Smooth muscle cell (in vitro differentiated cells): Measurements from ENCODE around the gene CMIP. TPM values are rescaled to one million over a fixed set of nuclear protein-coding genes. Genes with fewer than 3 reads are reported as not detected.

Source experiments
- DNase-seq: peaks from one replicate; lab custom pipeline; 2025; ENCODE audit not compliant: unreplicated experiment; lab: John Stamatoyannopoulos, UW
- H2AFZ ChIP-seq: fragments of 200-600 bp; sonication (generic); 2 replicates; pipeline ENCODE4 v1.6.0; 2016; ENCODE audit warnings: antibody characterized with exemption, low read depth, mild to moderate bottlenecking
- H3F3A ChIP-seq: fragments of 200-600 bp; sonication (generic); 2 replicates; pipeline ENCODE4 v1.6.0; 2017; ENCODE audit warnings: antibody characterized with exemption, low read depth
- H3K27ac ChIP-seq: fragments of 200-600 bp; sonication (generic); 2 replicates; pipeline ENCODE4 v1.5.1; 2016; ENCODE audit warnings: low read depth, mild to moderate bottlenecking
- H3K27me3 ChIP-seq: fragments of 200-600 bp; sonication (generic); 2 replicates; pipeline ENCODE4 v1.6.1; 2016; ENCODE audit warnings: low read depth, mild to moderate bottlenecking
- H3K36me3 ChIP-seq: fragments of 200-600 bp; sonication (generic); 2 replicates; pipeline ENCODE4 v1.5.1; 2016; ENCODE audit warnings: low read depth
- H3K4me1 ChIP-seq: fragments of 200-600 bp; sonication (generic); 2 replicates; pipeline ENCODE4 v1.5.1; 2016; ENCODE audit warnings: low read depth
- H3K4me2 ChIP-seq: fragments of 200-600 bp; sonication (generic); 2 replicates; pipeline ENCODE4 v1.6.0; 2016; ENCODE audit warnings: mild to moderate bottlenecking
- H3K4me3 ChIP-seq: fragments of 200-600 bp; sonication (generic); 2 replicates; pipeline ENCODE4 v1.5.1; 2016; ENCODE audit warnings: mild to moderate bottlenecking
- H3K79me2 ChIP-seq: fragments of 200-600 bp; sonication (generic); 2 replicates; pipeline ENCODE4 v1.6.0; 2016; ENCODE audit warnings: low read depth, mild to moderate bottlenecking
- H3K9ac ChIP-seq: fragments of 200-600 bp; sonication (generic); 2 replicates; pipeline ENCODE4 v1.6.0; 2016; ENCODE audit warnings: low read depth
- H3K9me3 ChIP-seq: fragments of 200-600 bp; sonication (generic); replicated peaks from 2 replicates; pipeline ENCODE4 v1.5.1; 2016; ENCODE audit warnings: low read depth
- H4K20me1 ChIP-seq: fragments of 200-600 bp; sonication (generic); 2 replicates; pipeline ENCODE4 v1.6.0; 2016; ENCODE audit warnings: low read depth
- CTCF ChIP-seq: fragments of 200-600 bp; sonication (generic); IDR thresholded peaks from 2 replicates; pipeline ENCODE4 v1.5.1; 2017; ENCODE audit warnings: borderline replicate concordance, mild to moderate bottlenecking, antibody characterized with exemption; ENCODE audit not compliant: insufficient read depth, poor library complexity, severe bottlenecking
- WGBS: methylation state at CpG from one replicate; pipeline ENCODE4 v1.1.7; 2016; ENCODE audit warnings: low lambda C conversion rate; 5-methylcytosine and 5-hydroxymethylcytosine counted together
- polyA plus RNA-seq: library from polyadenylated mRNA; unstranded; fragments of >200 nt; fragmentation: Nextera tagmentation; extraction: Ambion mirVana; gene quantifications from 2 replicates; pipeline ENCODE4 v1.2.1, GENCODE V29; 2016
- total RNA-seq: library from RNA; depleted of rRNA; stranded (reverse); fragments of >200 nt; gene quantifications from 2 replicates; pipeline ENCODE4 v1.2.3, GENCODE V29; 2014

The CMIP gene
- total and polyA plus RNA-seq, 2 experiments from 2014 or later = 2.5 to 44.5 TPM

- Histone ChIP-seq H3K4me3 (no peak overlapping the region), H3K4me2 (peak overlapping the region; percentile 23), H3K9me3 (no peaks in the 10 kb centered on the region), H3F3A (peaks cover 5% of the 10 kb centered on the region), H3K27ac (peak overlapping the region; percentile 76), H3K79me2 (peaks cover 39% of the 10 kb centered on the region), H3K9ac (peak overlapping the region; percentile 23), H3K4me1 (peaks cover 11% of the 10 kb centered on the region), H2AFZ (no peak overlapping the region), H4K20me1 (peaks cover 34% of the 10 kb centered on the region), H3K27me3 (no peaks in the 10 kb centered on the region), H3K36me3 (no peaks in the 10 kb centered on the region)
- TF ChIP-seq CTCF = no peak
- DNase-seq = peak; percentile 56
- WGBS = 68% methylated on average over 17 of the region's 17 CpGs
Observed at GRCh38 chr16:81616321-81617020, 171.9 kb downstream of the CMIP start.

DNA sequence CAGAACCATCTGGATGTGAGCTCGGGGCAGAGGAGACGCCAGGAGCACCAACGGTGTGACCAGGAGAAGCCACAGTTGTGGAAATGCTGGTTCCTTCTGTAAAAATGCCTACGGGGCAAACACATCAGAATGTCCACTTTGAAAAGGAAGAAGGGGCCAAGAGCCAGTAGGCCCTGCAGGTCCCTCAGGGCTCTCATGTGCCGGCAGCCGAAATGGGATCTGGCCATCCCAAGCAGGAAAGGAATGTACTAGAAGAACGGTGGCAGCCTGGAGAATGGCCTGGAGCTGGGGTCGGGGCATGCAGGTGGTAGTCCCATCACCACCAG, 172.4 kb downstream of the CMIP start:
- H3K27ac ChIP-seq = peak overlapping the region; percentile 76
- no peak for TF ChIP-seq CTCF
- H3F3A ChIP-seq = peaks cover 5% of the 10 kb centered on the region
- H3K27me3 ChIP-seq = no peaks in the 10 kb centered on the region
- no peak overlapping the region for H2AFZ ChIP-seq
- no peaks in the 10 kb centered on the region for H3K36me3 ChIP-seq
- WGBS = 66% methylated on average over 8 of the region's 8 CpGs
- peak overlapping the region; percentile 23 for H3K4me2 ChIP-seq
- peaks cover 11% of the 10 kb centered on the region for H3K4me1 ChIP-seq
- H3K4me3 ChIP-seq = no peak overlapping the region
- no peaks in the 10 kb centered on the region for H3K9me3 ChIP-seq
- peaks cover 29% of the 10 kb centered on the region for H4K20me1 ChIP-seq
- peaks cover 39% of the 10 kb centered on the region for H3K79me2 ChIP-seq
- no peak for DNase-seq
- H3K9ac ChIP-seq = peak overlapping the region; percentile 23

DNA sequence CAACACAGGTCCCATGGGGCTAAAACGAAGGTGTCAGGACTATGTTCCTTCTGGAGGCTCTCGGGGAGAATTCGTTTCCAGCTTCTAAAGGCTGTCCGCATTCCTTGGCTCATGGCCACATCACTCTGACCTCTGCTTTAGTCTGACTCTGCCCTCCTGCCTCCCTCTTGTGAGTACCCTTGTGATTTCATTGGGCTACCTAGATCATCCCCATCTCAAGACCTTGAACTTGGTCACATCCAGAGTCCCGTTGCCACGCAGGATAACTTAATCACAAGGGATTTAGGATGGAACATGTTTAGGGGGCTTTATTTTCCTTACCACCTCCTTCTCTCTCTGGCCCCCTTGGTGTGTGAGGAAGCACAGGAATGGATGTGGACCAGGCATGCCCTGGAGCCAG, 173.6 kb downstream of the CMIP start:
- no peak overlapping the region for H3K4me2 ChIP-seq
- H3K27me3 ChIP-seq = no peaks in the 10 kb centered on the region
- H3F3A ChIP-seq = peaks cover 5% of the 10 kb centered on the region
- no peaks in the 10 kb centered on the region for H3K9me3 ChIP-seq
- peaks cover 18% of the 10 kb centered on the region for H4K20me1 ChIP-seq
- WGBS = 93% methylated on average over 6 of the region's 6 CpGs
- H3K9ac ChIP-seq = no peak overlapping the region
- DNase-seq = no peak
- peaks cover 41% of the 10 kb centered on the region for H3K79me2 ChIP-seq
- no peaks in the 10 kb centered on the region for H3K36me3 ChIP-seq
- H3K4me3 ChIP-seq = no peak overlapping the region
- no peak for TF ChIP-seq CTCF
- peaks cover 11% of the 10 kb centered on the region for H3K4me1 ChIP-seq
- H3K27ac ChIP-seq = no peak overlapping the region
- H2AFZ ChIP-seq = no peak overlapping the region

GRCh38 chr16:81618661-81619060, 174.1 kb downstream of the CMIP start:
- no peaks in the 10 kb centered on the region for H3K9me3 ChIP-seq
- TF ChIP-seq CTCF = no peak
- H3K4me1 ChIP-seq = peaks cover 11% of the 10 kb centered on the region
- H3K9ac ChIP-seq = no peak overlapping the region
- H3K4me3 ChIP-seq = no peak overlapping the region
- H3K36me3 ChIP-seq = no peaks in the 10 kb centered on the region
- no peak overlapping the region for H2AFZ ChIP-seq
- H3K27me3 ChIP-seq = no peaks in the 10 kb centered on the region
- 91% methylated on average over 11 of the region's 11 CpGs for WGBS
- H3K27ac ChIP-seq = no peak overlapping the region
- H3K4me2 ChIP-seq = no peak overlapping the region
- peaks cover 41% of the 10 kb centered on the region for H3K79me2 ChIP-seq
- DNase-seq = no peak
- peaks cover 15% of the 10 kb centered on the region for H4K20me1 ChIP-seq
- H3F3A ChIP-seq = peaks cover 5% of the 10 kb centered on the region
